GM13976 (cell line): ENCODE data around the gene NTRK2.

Experiments used
- DNase-seq: peaks from one replicate; pipeline ENCODE4 v3.0.0; 2012; ENCODE audit warnings: low spot score
- CTCF ChIP-seq: IDR thresholded peaks from 2 replicates; pipeline ENCODE4 v1.5.1; 2012; ENCODE audit warnings: borderline replicate concordance, mild to moderate bottlenecking; ENCODE audit not compliant: insufficient read depth; ENCODE audit errors: extremely low read depth, missing control alignments, control extremely low read depth
- in situ Hi-C: fragments of 300-500 bp; cut with MboI; formaldehyde crosslinking; loops from one replicate; pipeline ENCODE4 v1.12.0; 2022; ENCODE audit warnings: low sequenced_read_pairs, mixed read lengths, inconsistent platforms; ENCODE audit not compliant: unreplicated experiment

NTRK2 gene

GRCh38 chr9:84862308-84862707 is 192.8 kb downstream of the NTRK2 start:
- DNase-seq: no peak
- TF ChIP-seq CTCF: no peak
- in situ Hi-C loops: no loop called here

- DNase-seq: no peak
- no peak for TF ChIP-seq CTCF
- in situ Hi-C loops: no loop called here
Observed at GRCh38 chr9:84862810-84863287, 193.3 kb downstream of the NTRK2 start.

- in situ Hi-C loops: no loop called here
- TF ChIP-seq CTCF: no peak
- no peak for DNase-seq
Observed at GRCh38 chr9:84863372-84863771, 193.8 kb downstream of the NTRK2 start.

- in situ Hi-C loops: no loop called here
- no peak for TF ChIP-seq CTCF
Observed at GRCh38 chr9:84866396-84867175, 197.1 kb downstream of the NTRK2 start.

GRCh38 chr9:84867186-84867585 is 197.7 kb downstream of the NTRK2 start:
- no peak for TF ChIP-seq CTCF
- DNase-seq: no peak
- in situ Hi-C loops: no loop called here

More at GRCh38 chr9:84866396-84867175, 197.1 kb downstream of the NTRK2 start:
- DNase-seq: no peak

GRCh38 chr9:84869091-84869490 is 199.6 kb downstream of the NTRK2 start:
- in situ Hi-C loops: no loop called here
- no peak for DNase-seq
- no peak for TF ChIP-seq CTCF
